Uterus (tissue), 4 donors: Measurements from ENCODE around the gene CEBPE. TPM values are rescaled to one million over a fixed set of nuclear protein-coding genes. Genes with fewer than 3 reads are reported as not detected.
A peak's percentile ranks its signal among the peaks of the same experiment; 100 is the strongest.

Source experiments
- DNase-seq, 2 donors: peaks; one replicate each; pipeline ENCODE4 v3.0.0-alpha.2; 2019 to 2020
- H3K27ac ChIP-seq, 2 donors: fragments of 200-600 bp; sonication (generic); 1 replicate in 1 of 2; 2 replicates in 1 of 2; pipeline ENCODE4 v1.5.1; 2016 to 2018
- H3K27me3 ChIP-seq, 2 donors: fragments of 200-600 bp; sonication (generic); one replicate each; pipeline ENCODE4 v1.5.1; 2018 to 2019; ENCODE audit warnings: control low read depth in 1 of 2
- H3K36me3 ChIP-seq, 2 donors: fragments of 200-600 bp; sonication (generic); one replicate each; pipeline ENCODE4 v1.5.1; 2019; ENCODE audit warnings: control low read depth in 1 of 2
- H3K4me1 ChIP-seq, 2 donors: fragments of 200-600 bp; sonication (generic); one replicate each; pipeline ENCODE4 v1.5.1; 2018 to 2019; ENCODE audit warnings: control low read depth in 1 of 2
- H3K4me3 ChIP-seq, 2 donors: fragments of 200-600 bp; sonication (generic); 1 replicate in 1 of 2; 2 replicates in 1 of 2; pipeline ENCODE4 v1.5.1; 2018 to 2019; ENCODE audit warnings: mild to moderate bottlenecking in 1 of 2
- H3K9me3 ChIP-seq, 2 donors: fragments of 200-600 bp; sonication (generic); one replicate each; pipeline ENCODE4 v1.5.1; 2019; ENCODE audit warnings: control low read depth in 1 of 2
- POLR2A ChIP-seq, 2 donors: fragments of 450-650 bp; IDR thresholded peaks; one replicate each; pipeline ENCODE4 v1.6.1; 2016; ENCODE audit warnings: antibody characterized with exemption in 2 of 2, mild to moderate bottlenecking in 1 of 2, moderate library complexity in 1 of 2
- intact Hi-C: fragments of 100-400 bp; cut with DNase I; formaldehyde crosslinking; loops from one replicate; pipeline ENCODE4 v1.15.1; 2023; ENCODE audit warnings: low total_unique reads
- total RNA-seq, 4 donors: library from RNA; depleted of rRNA in 3 of 4; stranded (reverse); fragments of >200 nt in 3 of 4; gene quantifications; one replicate each; pipeline versions ENCODE4 v1.1.0 to v1.2.4, GENCODE V29; 2014 to 2023
- TF ChIP-seq, protein P1 (sequence below), 4 experiments: fragments of 200-600 bp in 2 of 4; fragments of 450-650 bp in 2 of 4; sonication (generic) in 2 of 4; IDR thresholded peaks; one replicate each; pipeline ENCODE4 v1.5.1; 2016 to 2019; ENCODE audit warnings: antibody characterized with exemption in 4 of 4, mild to moderate bottlenecking in 2 of 4, moderate library complexity in 1 of 4
- donor health status: DM: yes; HTN: yes; CAD: no.

The CEBPE gene
- total RNA-seq, 4 donors from 2014 or later: not detected

DNA sequence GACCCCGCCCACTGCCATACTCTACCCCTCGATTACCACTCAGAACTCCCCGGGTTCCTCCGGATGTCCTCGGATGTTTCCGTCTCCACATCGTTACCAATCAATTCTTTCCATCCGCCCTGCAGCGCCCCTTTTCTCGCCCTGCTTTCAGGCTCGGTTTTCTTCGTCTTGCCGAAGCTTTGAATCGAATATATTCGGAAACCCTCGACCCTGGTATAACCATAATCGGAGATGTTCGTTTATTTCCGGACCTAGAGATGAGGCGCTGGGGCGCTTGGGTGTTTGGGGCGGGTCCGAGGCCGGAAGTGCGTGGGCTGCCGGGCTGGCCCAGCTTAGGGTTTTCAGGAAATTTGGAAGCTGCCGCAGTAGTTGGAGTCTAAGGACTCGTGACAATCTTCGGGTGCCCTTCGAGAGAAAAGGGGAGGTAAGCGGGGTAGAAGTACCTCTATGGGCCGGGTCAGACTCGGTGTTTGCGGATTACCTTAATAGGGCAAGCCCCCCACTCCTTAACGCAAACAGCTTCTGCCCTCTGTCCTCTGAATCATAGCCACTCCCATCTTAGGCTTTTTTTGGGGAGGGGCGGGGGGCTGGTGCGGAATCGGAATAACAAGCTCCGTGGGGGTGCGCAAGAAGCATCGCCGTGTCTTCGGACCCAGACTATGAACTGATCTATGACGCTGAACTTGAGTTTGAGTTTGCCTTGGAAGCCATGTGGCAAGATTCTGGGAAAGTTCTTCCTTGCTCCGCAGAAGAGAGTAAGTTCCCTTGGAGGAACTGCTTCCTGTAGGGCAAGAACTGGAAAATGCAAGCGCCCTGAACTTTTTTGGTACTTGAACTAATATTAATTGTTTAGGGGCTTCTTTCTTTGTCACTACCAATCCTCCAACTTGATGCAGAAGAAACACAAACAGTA is 23.6 kb downstream of the CEBPE start, which contains the start of gene C14orf119:
Gene C14orf119 (plus strand): TSS at position 310 of the 913 bp plus-strand sequence. CDS start 2,154 bp downstream, outside the sequence.
- H3K36me3 ChIP-seq: no peaks in the 10 kb centered on the region
- DNase-seq: peak; percentile 100
- no peaks in the 10 kb centered on the region for H3K27me3 ChIP-seq
- peak within 1 kb of the TSS; percentile 99 to 100 for H3K27ac ChIP-seq
- TF ChIP-seq, protein P1, sequence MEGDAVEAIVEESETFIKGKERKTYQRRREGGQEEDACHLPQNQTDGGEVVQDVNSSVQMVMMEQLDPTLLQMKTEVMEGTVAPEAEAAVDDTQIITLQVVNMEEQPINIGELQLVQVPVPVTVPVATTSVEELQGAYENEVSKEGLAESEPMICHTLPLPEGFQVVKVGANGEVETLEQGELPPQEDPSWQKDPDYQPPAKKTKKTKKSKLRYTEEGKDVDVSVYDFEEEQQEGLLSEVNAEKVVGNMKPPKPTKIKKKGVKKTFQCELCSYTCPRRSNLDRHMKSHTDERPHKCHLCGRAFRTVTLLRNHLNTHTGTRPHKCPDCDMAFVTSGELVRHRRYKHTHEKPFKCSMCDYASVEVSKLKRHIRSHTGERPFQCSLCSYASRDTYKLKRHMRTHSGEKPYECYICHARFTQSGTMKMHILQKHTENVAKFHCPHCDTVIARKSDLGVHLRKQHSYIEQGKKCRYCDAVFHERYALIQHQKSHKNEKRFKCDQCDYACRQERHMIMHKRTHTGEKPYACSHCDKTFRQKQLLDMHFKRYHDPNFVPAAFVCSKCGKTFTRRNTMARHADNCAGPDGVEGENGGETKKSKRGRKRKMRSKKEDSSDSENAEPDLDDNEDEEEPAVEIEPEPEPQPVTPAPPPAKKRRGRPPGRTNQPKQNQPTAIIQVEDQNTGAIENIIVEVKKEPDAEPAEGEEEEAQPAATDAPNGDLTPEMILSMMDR (IDR thresholded peaks at IDR 0.05): peak in 1 of 4 experiments; percentile 11
- TF ChIP-seq POLR2A (IDR thresholded peaks at IDR 0.05): peak; percentile 40 to 89
- peak within 1 kb of the TSS; percentile 92 to 99 for H3K4me3 ChIP-seq
- H3K9me3 ChIP-seq: no peaks in the 10 kb centered on the region
- intact Hi-C loops: no loop called here
- H3K4me1 ChIP-seq: no peaks in the 10 kb centered on the region

DNA sequence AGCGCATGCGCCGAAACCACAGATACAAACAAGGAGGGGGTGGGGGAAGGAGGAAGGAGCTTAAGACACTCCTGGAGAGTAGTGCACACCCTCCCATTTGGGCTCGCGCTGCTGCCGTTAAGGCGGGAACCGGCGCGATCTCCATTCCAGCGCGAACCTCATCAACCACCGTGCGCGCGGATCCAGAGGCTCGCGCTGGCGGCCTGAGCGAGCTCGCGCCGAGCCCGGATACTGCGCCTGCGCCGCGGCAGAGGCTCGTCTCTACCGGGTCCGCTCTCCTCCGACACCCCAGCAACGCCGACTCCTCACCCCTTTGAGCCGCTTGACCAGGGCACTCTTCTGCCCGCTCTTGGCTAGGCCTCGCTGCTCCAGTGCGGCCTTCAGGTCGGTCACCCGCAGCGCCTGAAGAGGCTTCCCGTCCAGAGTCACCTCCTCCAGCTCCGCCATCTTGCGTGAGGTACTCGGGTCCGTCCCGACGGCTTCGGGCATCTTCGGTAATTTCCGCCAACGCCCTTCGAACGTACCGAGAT is 24.3 kb downstream of the CEBPE start, which contains the start of gene ACIN1:
Gene ACIN1 (minus strand): TSS at position 471 of the 530 bp plus-strand sequence. CDS start 24 bp downstream, at position 447.
- Histone ChIP-seq H3K9me3 (no peaks in the 10 kb centered on the region), H3K27ac (peak within 1 kb of the TSS; percentile 99 to 100), H3K36me3 (no peaks in the 10 kb centered on the region), H3K4me1 (no peaks in the 10 kb centered on the region), H3K27me3 (no peaks in the 10 kb centered on the region), H3K4me3 (peak within 1 kb of the TSS; percentile 92 to 99)
- peak in 1 of 2 donors; percentile 82 for DNase-seq
- peak; percentile 53 to 92 for TF ChIP-seq POLR2A (IDR thresholded peaks at IDR 0.05)
- TF ChIP-seq, protein P1 (IDR thresholded peaks at IDR 0.05): no peak
- intact Hi-C loops: no loop called here

DNA sequence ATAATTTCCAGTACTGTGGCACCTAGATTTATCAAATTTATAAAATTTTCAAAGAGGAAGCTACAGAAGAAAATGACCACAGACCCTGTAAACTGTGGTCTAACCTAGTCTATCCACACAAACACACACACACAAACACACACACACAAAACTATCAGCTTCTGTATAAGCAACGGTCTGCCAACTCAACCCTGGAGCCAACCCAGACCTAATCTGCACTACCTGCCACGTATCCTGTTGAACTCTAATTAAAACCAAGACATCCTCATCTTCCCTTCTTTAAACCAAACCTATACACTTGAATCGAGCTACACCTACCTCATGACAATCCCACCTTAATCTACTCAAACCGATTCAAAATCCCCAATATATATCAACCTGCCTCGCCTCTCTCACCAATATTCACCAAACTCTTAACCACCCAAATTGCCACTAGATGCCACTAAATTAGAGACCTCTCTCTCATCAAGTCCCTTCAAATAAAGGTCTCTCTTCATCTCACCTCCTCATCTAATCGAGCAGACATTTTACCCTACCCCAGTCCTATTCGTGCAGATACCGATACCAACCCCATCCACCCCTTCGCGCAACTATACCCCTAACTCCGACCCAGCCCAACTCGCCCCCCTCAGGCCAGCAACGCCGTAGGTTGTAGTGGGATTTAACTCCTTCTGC is 24.9 kb downstream of the CEBPE start:
- TF ChIP-seq POLR2A (IDR thresholded peaks at IDR 0.05): no peak
- TF ChIP-seq, protein P1 (IDR thresholded peaks at IDR 0.05): peak in 1 of 4 experiments; percentile 11
- intact Hi-C loops: no loop called here
- peak overlapping the region; percentile 92 to 99 for H3K4me3 ChIP-seq
- no peaks in the 10 kb centered on the region for H3K9me3 ChIP-seq
- no peaks in the 10 kb centered on the region for H3K4me1 ChIP-seq
- H3K27me3 ChIP-seq: no peaks in the 10 kb centered on the region
- H3K36me3 ChIP-seq: no peaks in the 10 kb centered on the region
- peak overlapping the region; percentile 99 to 100 for H3K27ac ChIP-seq
- DNase-seq: no peak

DNA sequence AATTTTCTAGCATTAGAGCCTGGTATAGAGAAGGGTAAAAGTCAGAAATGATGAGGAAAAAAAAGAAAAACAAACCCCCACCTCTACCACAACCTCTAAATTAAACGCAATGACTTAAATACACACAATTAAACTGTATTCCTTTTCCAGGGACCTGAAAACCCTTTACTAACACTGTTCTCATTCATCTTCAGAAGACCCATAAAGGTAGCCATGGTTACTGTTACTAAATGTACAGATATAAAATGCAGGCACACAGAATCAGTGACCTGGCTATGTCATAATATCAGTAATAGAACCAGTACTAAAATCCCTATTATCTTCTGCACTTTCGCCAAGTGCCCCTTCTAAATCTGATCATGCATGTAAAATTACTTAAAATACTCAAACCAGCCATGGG is 25.5 kb downstream of the CEBPE start:
- TF ChIP-seq POLR2A (IDR thresholded peaks at IDR 0.05): no peak
- TF ChIP-seq, protein P1 (IDR thresholded peaks at IDR 0.05): no peak

More for the DNA sequence above, 25.5 kb downstream of the CEBPE start:
- Histone ChIP-seq H3K36me3 (no peaks in the 10 kb centered on the region), H3K4me3 (peak overlapping the region in 1 of 2 donors; percentile 92), H3K27me3 (no peaks in the 10 kb centered on the region), H3K27ac (peak overlapping the region; percentile 99 to 100), H3K9me3 (no peaks in the 10 kb centered on the region), H3K4me1 (no peaks in the 10 kb centered on the region)
- intact Hi-C loops: no loop called here
- no peak for DNase-seq
